CD1c-positive myeloid dendritic cell (primary cell): ENCODE results near the gene INS.

Source experiments
- DNase-seq: peaks from one replicate; pipeline ENCODE4 v3.0.0-alpha.2; 2016; ENCODE audit errors: extremely low spot score

Gene INS

GRCh38 chr11:2144544-2145248 is 16.3 kb downstream of the INS start:
- DNase-seq, result no peak

GRCh38 chr11:2143799-2144543 is 17.0 kb downstream of the INS start:
- DNase-seq, result no peak

GRCh38 chr11:2143477-2143798 is 17.6 kb downstream of the INS start:
- DNase-seq, result no peak

- DNase-seq, result peak; percentile 20
Observed at GRCh38 chr11:2142762-2143202, 18.2 kb downstream of the INS start.

GRCh38 chr11:2142300-2142759 is 18.7 kb downstream of the INS start:
- no peak for DNase-seq

GRCh38 chr11:2140411-2141400 is 20.3 kb downstream of the INS start:
- no peak for DNase-seq

GRCh38 chr11:2139621-2140337 is 21.2 kb downstream of the INS start:
- no peak for DNase-seq

GRCh38 chr11:2139123-2139521 is 21.9 kb downstream of the INS start, which contains the start of gene IGF2:
IGF2 (minus strand) TSS chr11:2139389; CDS start chr11:2135523, 3,866 bp downstream.
- no peak for DNase-seq

- DNase-seq, result no peak
Observed at GRCh38 chr11:2138431-2139122, 22.4 kb downstream of the INS start.

GRCh38 chr11:2138068-2138430 is 23.0 kb downstream of the INS start:
- DNase-seq, result no peak

GRCh38 chr11:2137202-2138067 is 23.6 kb downstream of the INS start:
- peak; percentile 9 for DNase-seq

- DNase-seq, result no peak
Observed at GRCh38 chr11:2136952-2137201, 24.1 kb downstream of the INS start.

- no peak for DNase-seq
Observed at GRCh38 chr11:2136209-2136951, 24.6 kb downstream of the INS start.

- DNase-seq, result no peak
Observed at GRCh38 chr11:2135648-2136201, 25.3 kb downstream of the INS start.

- DNase-seq, result no peak
Observed at GRCh38 chr11:2135018-2135569, 25.9 kb downstream of the INS start.

- no peak for DNase-seq
Observed at GRCh38 chr11:2134022-2135010, 26.7 kb downstream of the INS start.

- no peak for DNase-seq
Observed at GRCh38 chr11:2133241-2134021, 27.6 kb downstream of the INS start.
